Fibroblast of skin of abdomen (primary cell): ENCODE measurements around the gene STAG3.
A peak's percentile ranks its signal among the peaks of the same experiment; 100 is the strongest.
"Not testable (repeated sequence)": the region's sequence is repeated elsewhere in the genome, so short reads cannot be mapped to it uniquely, and the experiment has no call there.

ENCODE experiments used
- DNase-seq: peaks from one replicate; pipeline ENCODE4 v3.0.0-alpha.2; 2013

STAG3 gene

GRCh38 chr7:100176096-100177044 is 1.3 kb upstream of the STAG3 start:
- no peak for DNase-seq

- DNase-seq = not testable (repeated sequence)
Observed at GRCh38 chr7:100180084-100180483, 2.4 kb downstream of the STAG3 start.

- not testable (repeated sequence) for DNase-seq
Observed at GRCh38 chr7:100182616-100183015, 4.9 kb downstream of the STAG3 start.

- DNase-seq = not testable (repeated sequence)
Observed at GRCh38 chr7:100183090-100183489, 5.4 kb downstream of the STAG3 start.

GRCh38 chr7:100185726-100186125 is 8.0 kb downstream of the STAG3 start:
- DNase-seq = no peak

- DNase-seq = no peak
Observed at GRCh38 chr7:100189061-100189460, 11.3 kb downstream of the STAG3 start.

- DNase-seq = peak; percentile 74
Observed at GRCh38 chr7:100190048-100190711, 12.5 kb downstream of the STAG3 start.

GRCh38 chr7:100191775-100192174 is 14.1 kb downstream of the STAG3 start:
- DNase-seq = peak; percentile 28

GRCh38 chr7:100192281-100192862 is 14.7 kb downstream of the STAG3 start:
- not testable (repeated sequence) for DNase-seq

GRCh38 chr7:100192969-100193368 is 15.3 kb downstream of the STAG3 start:
- DNase-seq = no peak

GRCh38 chr7:100195222-100195621 is 17.5 kb downstream of the STAG3 start:
- DNase-seq = no peak

GRCh38 chr7:100195901-100196322 is 18.2 kb downstream of the STAG3 start:
- DNase-seq = not testable (repeated sequence)

- DNase-seq = no peak
Observed at GRCh38 chr7:100198266-100198665, 20.5 kb downstream of the STAG3 start.

- DNase-seq = no peak
Observed at GRCh38 chr7:100200693-100201092, 23.0 kb downstream of the STAG3 start.

- no peak for DNase-seq
Observed at GRCh38 chr7:100204454-100204853, 26.7 kb downstream of the STAG3 start.

GRCh38 chr7:100208911-100209408 is 31.2 kb downstream of the STAG3 start:
- no peak for DNase-seq

GRCh38 chr7:100209493-100209892 is 31.8 kb downstream of the STAG3 start:
- DNase-seq = no peak

GRCh38 chr7:100210805-100211204 is 33.1 kb downstream of the STAG3 start:
- DNase-seq = no peak

GRCh38 chr7:100211342-100211780 is 33.6 kb downstream of the STAG3 start:
- DNase-seq = no peak

- no peak for DNase-seq
Observed at GRCh38 chr7:100212631-100213286, 35.0 kb downstream of the STAG3 start.

GRCh38 chr7:100213672-100214071 is 36.0 kb downstream of the STAG3 start:
- no peak for DNase-seq

- DNase-seq = not testable (repeated sequence)
Observed at GRCh38 chr7:100214356-100214755, 36.6 kb downstream of the STAG3 start.
